Skeletal muscle tissue (tissue), 4 donors: ENCODE results near the gene MACO1. TPM values are rescaled to one million over a fixed set of nuclear protein-coding genes. Genes with fewer than 3 reads are reported as not detected.
"Not testable (repeated sequence)": the region's sequence is repeated elsewhere in the genome, so short reads cannot be mapped to it uniquely, and the experiment has no call there.

Experiments
- H3K27ac ChIP-seq: one replicate; pipeline ENCODE4 v1.7.0; 2013; ENCODE audit warnings: mild to moderate bottlenecking, low read depth, low read length, inconsistent platforms
- H3K27me3 ChIP-seq, 3 donors: one replicate each; pipeline ENCODE4 v1.7.0; 2013; ENCODE audit warnings: low read length in 3 of 3; ENCODE audit not compliant: control insufficient read depth in 3 of 3, insufficient read depth in 3 of 3
- H3K36me3 ChIP-seq, 3 donors: one replicate each; pipeline ENCODE4 v1.7.0; 2013; ENCODE audit warnings: low read length in 3 of 3; ENCODE audit not compliant: control insufficient read depth in 3 of 3, insufficient read depth in 3 of 3
- H3K4me1 ChIP-seq, 3 donors: one replicate each; pipeline ENCODE4 v1.7.0; 2013; ENCODE audit warnings: low read length in 3 of 3, mild to moderate bottlenecking in 3 of 3; ENCODE audit not compliant: control insufficient read depth in 3 of 3, insufficient read depth in 3 of 3
- H3K4me3 ChIP-seq, 3 donors: one replicate each; pipeline ENCODE4 v1.7.0; 2013; ENCODE audit warnings: low read length in 3 of 3
- H3K9ac ChIP-seq, 3 donors: one replicate each; pipeline ENCODE4 v1.7.0; 2013; ENCODE audit warnings: low read length in 3 of 3, mild to moderate bottlenecking in 3 of 3, moderate library complexity in 2 of 3, low read depth in 1 of 3
- H3K9me3 ChIP-seq, 3 donors: one replicate each; pipeline ENCODE4 v1.7.0; 2013; ENCODE audit warnings: low read length in 3 of 3; ENCODE audit not compliant: control insufficient read depth in 3 of 3
- total RNA-seq: library from RNA; depleted of rRNA; stranded (reverse); fragments of >200 nt; gene quantifications from one replicate; pipeline ENCODE4 v1.2.3, GENCODE V29; 2014
- donor health status: Osteomylitis.

Gene MACO1
- total RNA-seq, 1 donor from 2014 or later = 16.2 TPM

GRCh38 chr1:25437672-25438071 lies 7.0 kb downstream of the MACO1 start:
- peaks cover 36 to 47% (median 38%) of the 10 kb centered on the region in 3 donors for H3K4me1 ChIP-seq
- no peak overlapping the region for H3K27ac ChIP-seq
- no peaks in the 10 kb centered on the region for H3K27me3 ChIP-seq
- no peaks in the 10 kb centered on the region for H3K36me3 ChIP-seq
- no peak overlapping the region for H3K9ac ChIP-seq
- H3K9me3 ChIP-seq = no peaks in the 10 kb centered on the region
- no peak overlapping the region for H3K4me3 ChIP-seq

GRCh38 chr1:25439287-25439686 lies 8.6 kb downstream of the MACO1 start:
- no peaks in the 10 kb centered on the region for H3K36me3 ChIP-seq
- H3K9me3 ChIP-seq = no peaks in the 10 kb centered on the region
- H3K27ac ChIP-seq = no peak overlapping the region
- peaks cover 24 to 34% (median 25%) of the 10 kb centered on the region in 3 donors for H3K4me1 ChIP-seq
- H3K4me3 ChIP-seq = no peak overlapping the region
- H3K9ac ChIP-seq = no peak overlapping the region
- no peaks in the 10 kb centered on the region for H3K27me3 ChIP-seq

GRCh38 chr1:25442178-25442577 lies 11.5 kb downstream of the MACO1 start:
- Histone ChIP-seq H3K4me3 (no peak overlapping the region), H3K36me3 (peaks cover 3 to 5% (median 3%) of the 10 kb centered on the region in 3 donors), H3K4me1 (peaks cover 0 to 12% (median 4%) of the 10 kb centered on the region in 3 donors), H3K27me3 (no peaks in the 10 kb centered on the region), H3K27ac (no peak overlapping the region), H3K9ac (no peak overlapping the region), H3K9me3 (no peaks in the 10 kb centered on the region)

GRCh38 chr1:25443030-25443699 lies 12.5 kb downstream of the MACO1 start:
- H3K9ac ChIP-seq = no peak overlapping the region
- H3K4me3 ChIP-seq = no peak overlapping the region
- H3K4me1 ChIP-seq = peaks cover 0 to 12% (median 3%) of the 10 kb centered on the region in 3 donors
- no peaks in the 10 kb centered on the region for H3K9me3 ChIP-seq
- no peak overlapping the region for H3K27ac ChIP-seq
- H3K27me3 ChIP-seq = no peaks in the 10 kb centered on the region
- peaks cover 3 to 12% (median 9%) of the 10 kb centered on the region in 3 donors for H3K36me3 ChIP-seq

GRCh38 chr1:25444604-25445003 lies 13.9 kb downstream of the MACO1 start:
- peaks cover 3 to 14% (median 12%) of the 10 kb centered on the region in 3 donors for H3K36me3 ChIP-seq

GRCh38 chr1:25445993-25446538 lies 15.4 kb downstream of the MACO1 start:
- no peak overlapping the region for H3K27ac ChIP-seq
- peaks cover 0 to 9% (median 8%) of the 10 kb centered on the region in 3 donors for H3K4me1 ChIP-seq

More at GRCh38 chr1:25444604-25445003, 13.9 kb downstream of the MACO1 start:
- H3K27ac ChIP-seq, H3K9me3 ChIP-seq, H3K4me3 ChIP-seq, H3K27me3 ChIP-seq, H3K4me1 ChIP-seq, H3K9ac ChIP-seq: not testable (repeated sequence)

GRCh38 chr1:25447547-25447946 lies 16.9 kb downstream of the MACO1 start:
- H3K9me3 ChIP-seq = no peaks in the 10 kb centered on the region
- H3K27ac ChIP-seq = no peak overlapping the region
- H3K27me3 ChIP-seq = no peaks in the 10 kb centered on the region
- H3K36me3 ChIP-seq = peaks cover 3 to 16% (median 12%) of the 10 kb centered on the region in 3 donors
- no peak overlapping the region for H3K4me3 ChIP-seq
- no peak overlapping the region for H3K9ac ChIP-seq
- peaks cover 0 to 8% (median 5%) of the 10 kb centered on the region in 3 donors for H3K4me1 ChIP-seq

More at GRCh38 chr1:25445993-25446538, 15.4 kb downstream of the MACO1 start:
- Histone ChIP-seq H3K27me3 (no peaks in the 10 kb centered on the region), H3K9ac (peak overlapping the region in 1 of 3 donors; percentile 18), H3K9me3 (no peaks in the 10 kb centered on the region), H3K4me3 (no peak overlapping the region), H3K36me3 (peaks cover 3 to 16% (median 12%) of the 10 kb centered on the region in 3 donors)

- no peak overlapping the region for H3K27ac ChIP-seq
- no peak overlapping the region for H3K9ac ChIP-seq
- no peaks in the 10 kb centered on the region for H3K9me3 ChIP-seq
- H3K4me1 ChIP-seq = peaks cover 0 to 7% (median 2%) of the 10 kb centered on the region in 3 donors
- H3K4me3 ChIP-seq = no peak overlapping the region
- peaks cover 5 to 20% (median 18%) of the 10 kb centered on the region in 3 donors for H3K36me3 ChIP-seq
- no peaks in the 10 kb centered on the region for H3K27me3 ChIP-seq
Observed at GRCh38 chr1:25450891-25451290, 20.2 kb downstream of the MACO1 start.

GRCh38 chr1:25451908-25452307 lies 21.2 kb downstream of the MACO1 start:
- peaks cover 6 to 25% (median 18%) of the 10 kb centered on the region in 3 donors for H3K36me3 ChIP-seq
- H3K27me3 ChIP-seq = no peaks in the 10 kb centered on the region
- no peak overlapping the region for H3K9ac ChIP-seq
- no peaks in the 10 kb centered on the region for H3K9me3 ChIP-seq
- peaks cover 0 to 4% (median 0%) of the 10 kb centered on the region in 3 donors for H3K4me1 ChIP-seq
- no peak overlapping the region for H3K27ac ChIP-seq
- H3K4me3 ChIP-seq = no peak overlapping the region

- Histone ChIP-seq H3K9me3 (no peaks in the 10 kb centered on the region), H3K4me3 (no peak overlapping the region), H3K4me1 (peaks cover 10 to 19% (median 11%) of the 10 kb centered on the region in 3 donors), H3K27ac (no peak overlapping the region), H3K27me3 (no peaks in the 10 kb centered on the region), H3K9ac (no peak overlapping the region), H3K36me3 (peaks cover 6 to 23% (median 23%) of the 10 kb centered on the region in 3 donors)
Observed at GRCh38 chr1:25456502-25456901, 25.8 kb downstream of the MACO1 start.
